Urothelium cell line (cell line): ENCODE results near the gene SYTL1.

ENCODE experiments used
- DNase-seq: peaks from one replicate; pipeline ENCODE4 v3.0.0; 2011; ENCODE audit warnings: low spot score, mixed read lengths
- FAIRE-seq: peaks from 2 replicates; lab custom pipeline; 2011; peaks lifted over from hg19 to GRCh38; lab: Jason Lieb, UNC

SYTL1 gene

GRCh38 chr1:27318136-27318535 lies 23.7 kb upstream of the SYTL1 start:
- DNase-seq (no peak), FAIRE-seq (no peak)

DNA sequence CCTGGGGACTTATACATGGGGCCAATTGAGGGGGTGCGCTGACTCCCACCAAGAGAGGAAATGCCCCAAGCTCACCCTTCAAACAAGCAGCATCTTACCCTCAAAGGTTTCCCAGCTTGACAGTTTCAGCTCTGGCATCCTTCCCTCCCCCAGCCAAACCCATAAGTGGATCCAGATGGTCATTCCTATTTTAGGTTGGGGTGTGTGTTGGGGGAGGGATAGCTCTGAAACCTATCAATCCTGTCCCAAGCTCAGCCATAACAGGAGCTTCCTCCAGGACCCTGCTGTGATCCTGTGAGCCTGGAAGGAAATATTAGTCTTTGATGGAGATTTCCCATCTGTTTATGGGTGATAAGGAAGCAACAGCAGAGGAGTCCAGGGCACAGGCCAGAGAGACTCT lies 23.2 kb upstream of the SYTL1 start:
- no peak for FAIRE-seq

DNA sequence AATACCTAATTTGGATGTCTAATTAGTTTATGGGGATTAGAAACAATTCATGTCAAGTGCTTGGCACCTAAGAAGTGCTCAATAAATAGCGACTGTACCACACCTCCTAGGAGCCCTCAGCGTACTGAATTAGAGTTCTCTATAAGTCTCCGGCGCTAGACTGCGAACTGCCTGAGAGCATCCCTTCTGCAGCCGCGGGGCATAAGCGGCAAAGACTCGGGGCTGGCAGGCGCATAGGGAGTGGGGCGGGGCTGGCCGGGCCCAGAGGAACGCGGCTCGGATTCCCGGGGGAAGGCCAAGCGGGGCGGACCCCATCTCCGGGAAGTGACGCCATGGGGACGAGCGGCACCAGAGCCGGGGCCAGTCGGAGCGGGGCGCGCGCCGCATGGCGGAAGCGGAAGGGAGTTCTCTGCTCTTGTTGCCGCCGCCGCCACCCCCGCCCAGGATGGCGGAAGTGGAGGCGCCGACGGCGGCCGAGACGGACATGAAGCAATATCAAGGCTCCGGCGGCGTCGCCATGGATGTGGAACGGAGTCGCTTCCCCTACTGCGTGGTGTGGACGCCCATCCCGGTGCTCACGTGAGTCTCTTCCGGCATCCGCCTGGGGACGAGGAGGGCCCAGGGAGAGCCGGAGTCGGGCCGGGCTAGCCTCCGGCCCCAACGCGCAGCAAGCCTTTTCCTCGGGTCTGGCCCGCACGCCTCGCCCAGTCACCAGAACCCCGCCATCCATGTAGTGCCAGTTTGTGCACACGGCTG lies 19.8 kb upstream of the SYTL1 start, which contains the start of gene TMEM222:
Gene TMEM222, plus strand, starts transcription at position 351 of the 756 bp plus-strand sequence. Its CDS starts 35 bp downstream, at position 386.
- DNase-seq, result peak; percentile 98
- peak; percentile 69 for FAIRE-seq

More for the DNA sequence above, 23.2 kb upstream of the SYTL1 start:
- DNase-seq, result no peak

GRCh38 chr1:27322569-27323240 lies 19.1 kb upstream of the SYTL1 start:
- FAIRE-seq (no peak), DNase-seq (no peak)

DNA sequence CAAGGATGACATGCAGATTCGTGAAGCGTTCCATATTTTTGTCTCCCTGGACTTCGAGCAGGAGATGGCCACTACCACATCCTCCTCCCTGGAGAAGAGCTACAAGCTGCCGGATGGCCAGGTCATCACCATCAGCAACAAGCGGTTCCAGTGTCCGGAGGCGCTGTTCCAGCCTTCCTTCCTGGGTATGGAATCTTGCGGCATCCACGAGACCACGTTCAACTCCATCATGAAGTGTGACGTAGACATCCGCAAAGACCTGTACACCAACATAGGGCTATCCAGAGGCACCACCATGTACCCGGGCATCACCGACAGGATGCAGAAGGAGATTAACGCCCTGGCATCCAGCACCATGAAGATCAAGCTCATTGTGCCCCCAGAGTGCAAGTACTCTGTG lies 16.5 kb upstream of the SYTL1 start:
- no peak for DNase-seq
- FAIRE-seq, result no peak

- FAIRE-seq (no peak), DNase-seq (no peak)
Measured at GRCh38 chr1:27327964-27328363, 13.9 kb upstream of the SYTL1 start.

DNA sequence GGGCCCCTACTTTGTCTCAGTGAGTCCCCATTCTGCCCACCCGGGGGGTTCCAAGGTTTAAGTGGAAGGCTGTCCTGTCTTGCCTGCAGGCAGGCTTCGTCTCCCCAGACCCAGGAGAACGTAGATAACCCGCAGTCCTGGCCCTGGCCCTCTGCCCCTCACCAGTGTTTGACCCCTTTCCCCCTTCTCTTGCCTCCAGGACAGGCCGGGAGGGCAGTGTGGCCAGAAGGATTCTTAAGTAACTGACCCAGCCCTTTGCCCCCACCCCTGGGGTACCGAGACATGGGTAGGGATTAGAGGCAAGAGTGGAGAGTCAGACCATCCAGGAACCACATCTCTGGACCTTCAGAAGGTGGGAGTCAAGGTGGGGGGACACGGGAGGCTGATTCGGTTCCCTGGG lies 11.0 kb upstream of the SYTL1 start:
- DNase-seq (no peak), FAIRE-seq (no peak)

GRCh38 chr1:27331426-27331825 lies 10.4 kb upstream of the SYTL1 start:
- FAIRE-seq (no peak), DNase-seq (no peak)

GRCh38 chr1:27331922-27332321 lies 9.9 kb upstream of the SYTL1 start:
- no peak for FAIRE-seq
- DNase-seq, result no peak

GRCh38 chr1:27332536-27333281 lies 9.1 kb upstream of the SYTL1 start:
- DNase-seq (peak; percentile 73), FAIRE-seq (peak; percentile 84)

DNA sequence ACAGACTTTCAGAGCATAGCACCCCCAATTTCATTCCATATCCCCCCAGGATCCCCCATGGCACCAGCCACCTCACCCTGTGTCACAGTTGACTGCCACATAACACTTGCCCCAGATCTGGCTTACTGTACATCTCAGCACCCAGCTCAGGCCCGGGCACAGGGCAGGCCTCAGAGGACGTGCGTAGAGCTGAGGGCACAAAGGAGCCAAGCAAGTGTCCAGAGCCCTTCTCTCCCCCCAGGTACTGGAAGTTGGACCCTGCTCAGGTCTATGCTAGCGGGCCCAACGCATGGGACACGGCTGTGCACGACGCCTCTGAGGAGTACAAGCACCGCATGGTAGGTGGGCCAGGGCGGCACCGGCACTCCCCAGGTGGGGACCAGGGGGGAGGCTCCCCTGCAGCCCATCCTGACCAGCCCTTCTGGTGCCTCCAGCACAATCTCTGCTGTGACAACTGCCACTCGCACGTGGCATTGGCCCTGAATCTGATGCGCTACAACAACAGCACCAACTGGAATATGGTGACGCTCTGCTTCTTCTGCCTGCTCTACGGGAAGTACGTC lies 8.0 kb upstream of the SYTL1 start:
- no peak for FAIRE-seq
- no peak for DNase-seq

DNA sequence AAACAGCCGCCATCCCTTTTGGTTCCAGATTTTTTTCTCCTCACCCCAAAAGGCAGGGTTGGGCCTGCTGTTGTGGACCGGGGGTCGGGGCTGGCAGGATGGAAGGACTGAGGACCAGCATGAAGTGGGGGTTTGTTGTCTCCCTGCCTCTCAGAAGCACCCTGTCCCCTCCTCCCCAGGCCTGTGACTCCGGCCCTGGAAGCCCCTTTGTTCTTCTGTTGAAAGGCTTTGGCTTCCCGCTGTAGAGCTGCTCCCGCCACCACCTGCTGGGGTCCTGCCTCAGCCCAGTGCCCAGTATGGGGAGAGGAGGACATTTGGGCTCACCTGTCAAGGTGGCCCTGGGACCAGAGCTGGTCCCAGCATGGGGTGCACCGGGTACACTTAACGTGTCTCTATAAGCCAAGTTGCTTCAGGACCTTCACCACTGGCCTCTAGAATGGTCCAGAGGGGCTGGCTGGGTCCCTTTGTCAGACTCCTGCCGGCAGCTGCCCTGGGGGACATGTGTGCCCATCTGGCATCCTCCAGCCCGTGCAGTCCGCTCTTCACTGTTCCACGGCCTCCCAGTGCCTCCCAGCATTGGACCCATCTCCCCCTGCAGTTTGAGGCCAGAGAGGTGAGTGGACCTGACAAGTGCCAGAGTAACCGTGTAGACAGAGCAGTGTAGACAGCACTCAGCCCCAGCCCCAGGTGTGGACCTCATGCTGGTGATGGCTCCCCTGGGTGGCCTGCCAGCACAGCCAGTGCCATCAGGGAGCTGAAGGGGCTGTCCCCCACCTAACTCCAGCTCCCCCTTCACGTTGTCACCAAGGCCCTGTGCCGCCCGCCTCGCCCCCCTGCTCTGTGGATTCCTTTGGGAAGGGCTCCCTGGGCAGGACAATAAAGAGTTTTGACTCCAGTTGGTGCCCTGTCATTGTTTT lies 6.1 kb upstream of the SYTL1 start:
- FAIRE-seq (no peak), DNase-seq (no peak)

DNA sequence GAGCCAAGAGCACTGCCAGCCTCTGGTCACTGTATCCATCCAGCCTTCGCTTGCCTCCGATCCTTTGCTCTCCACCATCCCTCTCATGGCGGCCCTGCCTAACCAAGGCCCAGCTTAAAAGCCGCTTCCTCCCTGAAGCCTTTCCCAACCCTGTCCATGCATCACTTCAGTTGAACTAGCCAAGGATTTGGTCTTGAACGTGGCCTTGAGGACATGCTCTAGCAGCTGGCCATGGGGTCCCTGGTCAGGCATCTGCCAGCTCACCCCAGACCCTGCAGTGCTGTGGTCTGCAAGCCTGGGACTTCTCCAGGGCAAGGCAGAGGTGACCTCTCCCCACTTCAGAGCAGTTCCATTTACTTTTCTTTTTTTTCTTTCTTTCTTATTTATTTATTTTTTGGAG lies 5.1 kb upstream of the SYTL1 start:
- DNase-seq (no peak), FAIRE-seq (no peak)

- no peak for DNase-seq
Measured at GRCh38 chr1:27338751-27339150, 3.1 kb upstream of the SYTL1 start.

GRCh38 chr1:27339213-27339612 lies 2.6 kb upstream of the SYTL1 start:
- DNase-seq (no peak), FAIRE-seq (no peak)

More at GRCh38 chr1:27338751-27339150, 3.1 kb upstream of the SYTL1 start:
- no peak for FAIRE-seq

GRCh38 chr1:27342391-27342777 lies 562 bp downstream of the SYTL1 start:
- FAIRE-seq, result peak; percentile 37
- DNase-seq, result no peak

DNA sequence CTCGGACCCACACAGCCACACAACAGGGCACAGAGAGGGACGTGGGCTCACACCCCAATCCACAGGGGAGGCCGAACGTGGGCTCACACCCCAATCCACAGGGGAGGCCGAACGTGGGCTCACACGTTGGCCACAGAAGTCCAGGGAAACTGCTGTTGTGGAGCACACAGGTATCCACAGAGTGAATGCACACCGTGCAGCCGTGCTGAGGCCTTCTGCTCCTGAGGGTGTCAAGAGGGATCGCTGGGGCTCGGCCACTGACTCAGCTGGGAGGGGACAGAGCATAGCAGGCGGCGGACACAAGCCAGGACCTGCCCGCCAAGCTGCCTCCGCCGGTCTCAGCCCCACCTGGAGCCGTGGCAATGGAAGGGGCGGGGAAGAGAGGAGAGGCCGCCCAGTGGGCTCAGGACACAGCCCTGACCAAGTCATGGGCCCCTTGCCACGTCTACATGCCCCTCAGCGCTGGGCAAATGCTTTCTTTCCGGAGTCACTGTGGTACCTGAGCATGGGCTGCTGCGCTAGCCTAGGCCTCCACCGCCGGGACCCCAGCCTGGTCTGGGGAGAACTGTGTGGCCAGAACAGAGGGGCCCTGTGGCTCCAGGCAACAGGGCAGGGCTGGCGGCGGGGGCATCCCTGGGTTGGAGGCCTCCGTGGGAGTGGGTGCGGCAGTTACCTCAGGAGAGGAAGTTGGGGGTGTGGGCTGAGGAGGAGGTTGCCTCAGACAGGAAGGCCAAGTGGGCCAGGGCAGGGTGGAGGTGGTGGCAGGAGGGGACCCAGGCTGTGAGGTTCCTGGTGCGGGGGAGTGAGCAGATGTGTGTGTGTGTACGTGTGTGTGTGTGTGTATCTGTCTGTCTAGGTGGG lies 1.2 kb downstream of the SYTL1 start:
- FAIRE-seq, result no peak

DNA sequence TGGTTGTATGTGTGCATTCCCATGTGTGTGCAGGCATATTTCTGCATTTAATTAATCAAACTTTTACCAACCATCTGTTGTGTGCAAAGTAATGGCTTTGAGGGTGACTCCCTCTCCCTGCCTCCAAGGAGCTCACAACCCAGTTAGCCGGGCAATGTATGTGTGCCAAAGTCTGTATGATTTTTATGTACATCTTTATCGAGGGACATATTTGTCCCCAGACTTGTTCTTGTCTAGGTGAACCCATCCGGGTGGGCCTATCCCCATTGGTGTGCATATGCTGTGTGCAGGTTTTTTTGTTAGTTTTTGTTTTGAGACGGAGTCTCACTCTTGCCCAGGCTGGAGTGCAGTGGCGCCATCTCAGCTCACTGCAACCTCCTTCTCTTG lies 1.8 kb downstream of the SYTL1 start:
- FAIRE-seq (no peak), DNase-seq (no peak)

More for the DNA sequence above, 1.2 kb downstream of the SYTL1 start:
- peak; percentile 70 for DNase-seq

- FAIRE-seq, result no peak
Measured at GRCh38 chr1:27345272-27345671, 3.5 kb downstream of the SYTL1 start.

More at GRCh38 chr1:27345272-27345671, 3.5 kb downstream of the SYTL1 start:
- DNase-seq, result no peak
